ENCODE data around the gene LIN7B.

The LIN7B gene

DNA sequence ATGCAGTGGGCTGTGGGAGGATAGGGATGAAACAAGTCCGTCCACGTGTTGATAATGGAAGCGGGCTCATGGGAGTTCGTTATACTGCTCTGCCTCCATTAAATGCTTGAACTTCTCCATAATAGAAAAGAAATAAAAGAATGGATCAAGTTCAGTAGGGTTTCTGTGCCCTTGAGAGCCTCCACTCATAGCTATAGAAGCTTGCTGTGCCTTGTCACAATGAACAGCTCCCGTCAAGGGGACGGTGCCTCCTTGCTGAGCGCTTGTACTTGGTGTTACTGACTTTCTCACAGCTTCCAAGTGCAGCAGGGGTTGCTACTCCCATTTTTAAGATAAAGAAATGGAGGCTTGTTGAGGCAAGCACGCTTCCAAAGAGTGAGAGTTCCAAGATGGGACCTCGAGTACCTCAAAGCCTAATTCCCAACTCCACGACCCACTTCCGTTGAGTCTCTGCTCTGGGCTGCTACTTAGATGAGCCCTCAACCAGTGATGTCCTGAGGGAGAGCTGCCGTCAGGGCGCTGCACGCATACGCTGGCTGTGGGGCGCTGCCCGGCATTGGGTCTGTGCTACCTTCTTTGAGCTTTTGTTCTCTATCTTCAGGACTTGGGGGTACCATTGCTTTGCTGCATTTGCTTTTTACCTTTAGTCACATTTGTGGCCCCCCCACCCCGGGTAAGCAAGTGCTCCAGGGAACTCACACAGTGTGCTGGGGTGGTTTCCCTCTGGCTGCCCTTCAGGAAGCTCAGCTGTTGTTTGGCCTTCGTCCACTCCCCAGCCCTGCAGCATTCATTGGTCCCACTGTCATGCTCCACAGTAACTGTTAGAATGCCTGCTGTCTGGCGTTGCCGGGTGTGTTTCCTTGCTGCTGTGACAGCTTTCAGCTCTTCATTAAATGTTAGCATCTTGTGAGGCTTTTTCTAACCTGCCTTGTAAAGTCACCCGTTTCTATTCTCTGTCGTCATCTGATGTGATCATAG, 19.4 kb upstream of the LIN7B start:
- DNase-seq (ENCODE audit: low spot score): no peak

DNA sequence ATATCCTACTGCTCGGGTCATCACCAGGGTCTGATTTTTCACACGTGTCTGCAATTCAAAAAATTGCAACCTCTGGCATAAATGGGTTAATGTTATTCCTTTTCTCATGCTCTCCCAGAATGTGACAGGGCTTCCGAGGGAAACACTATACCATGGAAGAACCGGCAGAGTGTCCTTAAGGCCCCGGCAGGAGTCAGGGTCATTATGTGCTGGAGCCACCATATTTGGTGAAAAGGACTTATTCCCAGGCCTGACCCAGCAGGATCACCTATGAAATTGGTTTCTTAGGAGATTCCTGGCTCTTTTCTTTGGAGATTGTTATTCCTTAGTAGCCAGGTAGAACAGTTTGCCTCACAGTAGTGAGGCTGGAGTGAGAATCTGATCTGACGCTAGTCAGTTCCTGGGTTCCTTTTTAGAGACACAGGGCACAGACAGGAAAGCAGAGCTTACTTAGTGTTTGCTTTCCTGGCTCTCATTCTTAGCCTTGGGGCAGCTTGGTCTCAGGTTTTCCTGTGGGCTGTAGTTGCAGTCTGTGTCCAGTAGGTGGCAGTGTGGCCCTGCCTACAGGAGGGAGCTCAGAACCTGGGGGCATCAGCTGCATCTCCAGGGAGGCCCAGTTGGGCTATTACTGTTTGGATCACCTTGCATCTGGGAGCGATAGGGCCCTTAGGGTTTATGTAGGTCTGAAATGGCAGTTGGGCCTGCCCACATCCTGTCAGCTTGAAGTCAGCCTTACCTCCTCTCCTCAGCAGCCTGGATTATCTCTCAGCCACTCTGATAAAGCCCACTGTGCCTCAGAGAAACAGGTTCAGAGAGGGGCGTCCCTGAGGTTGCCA, 16.5 kb upstream of the LIN7B start:
- DNase-seq (ENCODE audit: low spot score): peak; percentile 80

DNA sequence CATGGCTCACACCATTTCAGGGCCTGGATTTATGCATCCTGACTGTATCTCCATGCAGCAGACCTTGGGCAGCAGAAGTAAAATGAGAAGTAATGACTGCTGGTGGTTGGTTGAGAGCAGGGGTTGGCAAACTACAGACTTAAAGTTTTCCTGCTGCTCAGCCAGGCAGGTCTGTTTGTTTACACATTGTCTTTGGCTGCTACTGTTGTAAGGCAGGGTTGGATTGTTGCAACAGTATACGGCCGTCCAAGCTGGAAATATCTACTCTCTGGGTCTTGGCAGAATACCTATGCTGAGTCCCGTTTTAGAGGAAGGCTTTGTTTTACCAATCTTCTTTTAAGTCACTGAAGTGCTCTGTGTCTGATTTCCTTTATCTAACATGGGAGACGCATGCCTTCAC, 15.4 kb upstream of the LIN7B start:
- DNase-seq (ENCODE audit: low spot score): no peak

DNA sequence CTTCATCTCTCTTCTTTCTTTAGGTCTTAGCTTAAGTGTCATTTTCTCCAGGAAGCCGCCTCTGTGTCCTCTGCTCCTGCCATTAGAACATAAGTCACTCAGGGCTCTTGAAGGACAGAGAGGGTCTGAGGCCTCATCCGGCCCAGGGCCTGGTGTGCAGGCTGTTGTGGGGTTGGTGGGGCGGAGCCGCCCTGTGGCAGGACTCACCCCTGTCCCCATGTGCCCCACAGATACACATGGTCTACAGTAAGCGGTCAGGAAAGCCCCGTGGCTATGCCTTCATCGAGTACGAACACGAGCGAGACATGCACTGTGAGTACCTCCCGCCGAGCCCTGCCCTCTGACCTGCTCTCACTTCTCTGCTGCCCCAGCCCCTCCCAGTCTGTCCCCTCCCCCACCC, 13.0 kb upstream of the LIN7B start:
- no peak for DNase-seq (ENCODE audit: low spot score)

DNA sequence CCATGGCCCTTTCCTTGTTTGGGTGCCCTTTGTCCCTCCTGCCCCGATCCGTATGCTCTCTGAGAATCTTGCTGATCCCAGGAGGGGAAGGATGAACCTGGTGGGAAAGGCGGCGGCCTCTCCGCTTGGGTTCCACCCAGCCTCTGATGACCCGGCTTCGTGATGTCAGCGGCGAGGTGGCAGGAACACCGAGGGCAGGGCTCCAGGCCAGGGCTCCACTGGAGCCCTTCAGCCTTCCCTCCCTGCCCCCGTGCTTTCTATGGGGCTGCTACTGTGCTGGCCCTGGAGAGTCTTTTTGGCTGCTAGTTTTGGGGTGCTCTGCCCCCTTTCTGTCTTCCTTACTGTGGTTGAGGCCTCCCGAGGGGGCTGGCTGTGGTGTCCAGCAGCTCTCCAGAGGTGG, 11.9 kb upstream of the LIN7B start:
- no peak for DNase-seq (ENCODE audit: low spot score)

DNA sequence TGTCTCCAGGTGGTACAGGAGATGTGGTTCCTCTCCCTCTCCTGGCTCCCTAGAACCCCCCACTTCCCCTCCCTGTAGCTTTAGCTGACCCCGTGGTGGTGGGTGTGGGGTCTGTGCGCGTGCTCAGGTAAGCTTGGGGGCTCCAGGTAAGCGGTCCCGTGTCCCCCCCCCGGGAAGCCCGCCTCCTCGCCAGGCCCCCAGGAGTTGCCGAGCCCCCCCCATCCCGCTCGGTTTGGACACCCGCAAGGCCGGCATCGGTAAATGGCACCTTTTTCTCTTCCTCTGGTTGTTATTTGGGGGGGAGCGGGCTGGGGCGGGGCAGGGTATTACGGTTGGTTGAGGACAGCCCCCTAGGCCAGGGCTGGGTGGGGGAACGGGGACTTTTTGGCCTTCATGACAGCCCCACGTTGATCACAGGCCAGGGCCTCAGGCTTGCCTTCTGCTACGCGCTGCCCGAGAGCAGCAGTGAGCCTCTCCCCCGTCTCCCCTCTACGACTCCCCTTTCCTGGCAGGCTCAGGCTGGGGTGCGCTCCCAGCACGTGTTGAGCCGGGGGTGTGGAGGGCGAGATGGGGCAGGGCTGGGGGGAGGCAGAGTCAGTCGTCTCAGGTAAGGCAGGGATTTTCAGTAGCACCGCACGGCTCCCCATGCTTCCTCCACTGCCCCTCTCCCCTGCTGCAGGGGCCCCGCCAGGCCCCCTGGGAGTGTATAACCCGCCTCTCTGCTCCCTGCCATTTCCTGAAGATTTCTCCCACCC, 10.7 kb upstream of the LIN7B start:
- DNase-seq (ENCODE audit: low spot score): no peak

DNA sequence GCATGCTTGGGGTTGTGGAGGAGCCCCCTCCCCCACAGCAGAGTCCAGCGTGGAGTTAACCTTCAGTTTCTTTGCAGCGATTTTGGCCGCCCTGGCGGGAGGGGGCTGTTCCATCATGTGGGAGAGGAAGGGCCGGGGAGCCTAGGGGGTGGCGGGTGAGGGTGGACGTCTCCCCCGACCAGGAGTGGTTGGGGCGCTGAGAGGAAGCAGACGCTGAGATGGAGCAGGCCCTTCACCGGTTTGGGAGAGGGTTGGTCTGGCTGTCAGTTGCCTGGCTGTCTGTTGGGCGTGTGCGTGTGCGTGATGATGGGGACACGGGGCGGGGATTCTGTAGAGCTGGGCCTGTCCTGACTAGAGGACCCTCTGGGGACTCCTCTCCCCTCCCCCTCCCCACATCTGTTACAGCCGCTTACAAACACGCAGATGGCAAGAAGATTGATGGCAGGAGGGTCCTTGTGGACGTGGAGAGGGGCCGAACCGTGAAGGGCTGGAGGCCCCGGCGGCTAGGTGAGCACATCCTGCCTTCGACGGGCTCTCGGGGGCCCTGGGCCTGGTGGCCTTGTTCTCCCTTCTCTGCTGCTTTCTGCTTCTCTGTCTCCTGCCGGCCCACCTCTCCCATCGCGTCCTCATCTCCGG, 9.8 kb upstream of the LIN7B start:
- DNase-seq (ENCODE audit: low spot score): no peak

DNA sequence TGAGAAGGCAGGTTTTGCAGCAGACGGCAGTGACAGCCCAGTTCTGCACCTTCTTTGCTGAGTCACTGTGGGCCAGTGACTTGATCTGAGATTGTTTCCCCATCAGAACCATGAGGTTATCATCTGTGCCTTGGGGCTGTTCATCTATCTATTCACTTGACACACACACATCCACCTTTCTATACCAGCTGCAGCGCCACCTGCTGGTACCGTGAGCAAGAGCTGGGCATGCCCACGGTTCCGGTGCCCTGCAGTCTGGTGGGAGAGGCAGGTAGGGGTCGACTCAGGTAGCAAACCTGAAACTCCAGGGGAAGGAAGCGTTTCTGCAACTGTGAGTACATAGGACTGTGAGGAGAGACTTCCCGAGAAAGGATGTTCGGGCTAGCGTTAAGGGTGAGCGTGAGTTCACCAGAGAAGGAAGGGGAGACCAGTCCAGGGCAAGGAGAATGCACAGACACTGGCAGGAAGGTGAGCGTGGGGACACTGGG, 7.5 kb upstream of the LIN7B start:
- peak; percentile 63 for DNase-seq (ENCODE audit: low spot score)

DNA sequence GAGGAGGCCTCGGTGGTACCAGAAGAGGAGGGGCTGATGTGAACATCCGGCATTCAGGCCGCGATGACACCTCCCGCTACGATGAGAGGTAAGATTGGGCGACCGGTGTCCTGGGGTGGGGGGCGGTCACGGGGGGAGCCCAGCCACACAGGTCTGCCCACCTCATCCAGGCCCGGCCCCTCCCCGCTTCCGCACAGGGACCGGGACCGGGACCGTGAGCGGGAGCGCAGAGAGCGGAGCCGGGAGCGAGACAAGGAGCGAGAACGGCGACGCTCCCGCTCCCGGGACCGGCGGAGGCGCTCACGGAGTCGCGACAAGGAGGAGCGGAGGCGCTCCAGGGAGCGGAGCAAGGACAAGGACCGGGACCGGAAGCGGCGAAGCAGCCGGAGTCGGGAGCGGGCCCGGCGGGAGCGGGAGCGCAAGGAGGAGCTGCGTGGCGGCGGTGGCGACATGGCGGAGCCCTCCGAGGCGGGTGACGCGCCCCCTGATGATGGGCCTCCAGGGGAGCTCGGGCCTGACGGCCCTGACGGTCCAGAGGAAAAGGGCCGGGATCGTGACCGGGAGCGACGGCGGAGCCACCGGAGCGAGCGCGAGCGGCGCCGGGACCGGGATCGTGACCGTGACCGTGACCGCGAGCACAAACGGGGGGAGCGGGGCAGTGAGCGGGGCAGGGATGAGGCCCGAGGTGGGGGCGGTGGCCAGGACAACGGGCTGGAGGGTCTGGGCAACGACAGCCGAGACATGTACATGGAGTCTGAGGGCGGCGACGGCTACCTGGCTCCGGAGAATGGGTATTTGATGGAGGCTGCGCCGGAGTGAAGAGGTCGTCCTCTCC, 6.3 kb upstream of the LIN7B start:
- no peak for DNase-seq (ENCODE audit: low spot score)

DNA sequence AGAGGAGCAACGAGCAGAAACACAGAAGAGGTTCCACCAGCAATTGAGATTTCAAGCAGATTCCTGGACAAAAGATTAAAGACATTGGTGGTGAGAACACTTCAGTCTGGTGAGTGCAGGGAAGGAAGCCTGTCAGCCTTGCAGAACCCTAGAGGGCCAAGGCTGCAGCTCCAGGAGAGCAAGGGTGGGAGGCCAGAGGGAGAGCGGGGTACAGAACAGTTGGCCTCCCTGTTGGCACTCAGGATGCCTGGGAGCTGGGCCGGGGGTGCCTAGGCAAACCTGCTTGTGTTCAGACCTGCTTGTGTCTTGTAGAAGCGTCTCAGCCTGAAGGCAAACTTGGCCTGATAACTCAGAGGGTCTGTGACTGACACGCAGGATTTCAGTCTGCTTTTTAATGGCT, 5.1 kb upstream of the LIN7B start:
- no peak for DNase-seq (ENCODE audit: low spot score)

DNA sequence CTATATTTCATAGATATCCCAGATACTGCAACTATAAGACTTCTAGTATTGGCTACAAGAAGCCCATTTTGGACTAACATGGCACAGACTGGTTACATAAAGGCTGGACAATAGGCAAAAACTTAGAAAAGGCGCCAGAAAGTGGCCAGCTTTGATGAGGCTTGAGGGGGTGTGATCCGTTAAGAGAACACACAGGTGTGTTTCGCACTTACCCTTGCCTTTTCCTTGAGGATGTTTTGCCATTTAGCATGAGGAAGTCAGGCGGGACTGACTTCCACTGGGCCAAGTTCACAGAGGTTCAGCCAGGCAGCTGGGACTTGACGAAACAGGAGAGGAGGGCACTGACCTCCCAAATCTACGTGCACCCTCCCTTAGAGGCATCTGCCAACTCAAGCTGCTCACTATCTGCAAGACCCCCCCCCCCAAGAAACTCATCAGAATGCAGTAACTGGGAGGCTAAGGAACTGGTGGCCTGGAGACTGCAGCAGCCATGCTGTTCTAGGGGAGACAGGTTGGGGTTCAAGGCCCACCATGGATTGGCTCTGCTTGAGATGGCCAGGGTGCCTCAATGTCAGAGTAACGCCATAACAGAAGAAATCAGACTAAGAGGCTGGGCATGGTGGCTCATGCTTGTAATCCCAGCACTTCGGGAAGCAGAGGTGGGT, 4.5 kb upstream of the LIN7B start:
- no peak for DNase-seq (ENCODE audit: low spot score)

DNA sequence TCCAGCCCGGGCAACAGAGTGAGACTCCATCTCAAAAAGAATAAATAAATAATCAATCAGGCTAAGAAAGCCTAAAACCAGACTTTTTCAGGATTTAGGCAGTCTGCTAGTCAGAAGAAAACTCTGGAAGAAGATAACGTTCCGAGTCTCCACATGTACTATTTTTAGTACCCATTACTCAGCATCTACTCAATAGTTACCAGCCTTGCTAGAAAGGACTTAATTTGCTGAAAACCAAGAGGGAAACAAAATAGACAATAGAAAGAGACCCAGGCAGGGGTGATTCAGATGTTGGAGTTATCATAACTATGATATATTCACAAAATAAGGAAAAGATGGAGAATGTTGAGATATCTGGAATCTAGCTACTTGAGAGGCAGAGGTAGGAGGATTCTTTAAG, 3.6 kb upstream of the LIN7B start:
- no peak for DNase-seq (ENCODE audit: low spot score)

DNA sequence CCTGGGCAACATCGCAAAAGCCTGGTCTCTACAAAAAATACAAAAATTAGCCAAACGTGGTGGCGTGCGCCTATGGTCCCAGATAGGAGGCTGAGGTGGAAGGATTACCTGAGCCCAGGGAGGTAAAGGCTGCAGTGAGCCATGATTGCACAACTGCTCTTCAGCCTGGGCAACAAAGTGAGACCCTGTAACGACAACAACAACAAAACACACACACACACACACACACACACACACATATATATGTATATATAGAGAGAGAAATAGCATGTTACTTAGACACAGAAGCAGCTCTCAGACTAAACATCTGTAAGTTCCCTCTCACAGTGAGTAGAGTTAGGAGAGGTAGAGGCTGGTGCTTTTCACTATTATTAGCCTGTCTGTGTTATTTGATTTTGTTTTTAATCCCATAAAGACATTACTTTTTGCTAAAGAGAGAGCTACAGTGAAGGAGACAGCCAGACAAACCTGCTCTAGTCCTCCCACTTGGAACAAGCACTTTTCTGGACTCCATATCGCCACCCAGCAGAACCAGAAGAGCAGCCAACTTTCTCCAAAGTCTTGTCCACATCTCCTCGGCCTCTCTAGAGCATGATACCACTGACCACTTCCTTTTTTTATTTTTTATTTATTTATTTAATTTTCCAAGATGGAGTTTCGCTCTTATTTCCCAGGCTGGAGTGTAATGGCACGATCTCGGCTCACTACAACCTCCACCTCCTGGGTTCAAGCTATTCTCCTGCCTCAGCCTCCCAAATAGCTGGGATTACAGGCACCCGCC, 2.8 kb upstream of the LIN7B start:
- no peak for DNase-seq (ENCODE audit: low spot score)

DNA sequence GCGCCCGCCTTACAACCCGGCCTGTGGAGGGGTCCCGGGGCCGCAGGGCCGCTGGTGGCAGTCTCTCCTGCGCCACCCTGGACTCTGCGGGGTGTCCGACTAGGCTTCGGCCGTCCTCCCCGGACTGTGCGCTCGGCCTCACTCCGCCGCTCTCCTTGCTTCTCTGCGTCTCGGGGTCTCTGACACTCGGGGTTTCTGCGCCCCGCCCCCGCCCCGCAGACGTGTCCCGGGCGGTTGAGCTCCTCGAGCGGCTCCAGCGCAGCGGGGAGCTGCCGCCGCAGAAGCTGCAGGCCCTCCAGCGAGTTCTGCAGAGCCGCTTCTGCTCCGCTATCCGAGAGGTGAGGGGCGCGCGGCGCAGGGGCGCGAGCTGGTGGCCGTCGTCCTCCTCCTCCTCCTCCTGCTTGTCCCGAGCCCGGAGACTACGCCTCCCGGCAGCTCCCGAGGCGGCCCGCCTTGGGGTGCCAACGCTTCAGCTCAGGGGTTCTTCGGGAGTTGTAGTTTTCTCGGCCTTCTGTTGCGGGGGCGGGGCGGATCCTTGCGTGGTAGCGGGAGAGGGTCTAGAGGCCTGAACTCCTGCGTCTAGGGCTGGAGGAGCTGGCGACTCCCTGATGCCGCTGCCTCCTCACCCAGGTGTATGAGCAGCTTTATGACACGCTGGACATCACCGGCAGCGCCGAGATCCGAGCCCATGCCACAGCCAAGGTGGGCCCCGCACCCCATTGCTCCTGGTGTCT, 627 bp downstream of the LIN7B start:
- DNase-seq (ENCODE audit: low spot score): peak; percentile 52

DNA sequence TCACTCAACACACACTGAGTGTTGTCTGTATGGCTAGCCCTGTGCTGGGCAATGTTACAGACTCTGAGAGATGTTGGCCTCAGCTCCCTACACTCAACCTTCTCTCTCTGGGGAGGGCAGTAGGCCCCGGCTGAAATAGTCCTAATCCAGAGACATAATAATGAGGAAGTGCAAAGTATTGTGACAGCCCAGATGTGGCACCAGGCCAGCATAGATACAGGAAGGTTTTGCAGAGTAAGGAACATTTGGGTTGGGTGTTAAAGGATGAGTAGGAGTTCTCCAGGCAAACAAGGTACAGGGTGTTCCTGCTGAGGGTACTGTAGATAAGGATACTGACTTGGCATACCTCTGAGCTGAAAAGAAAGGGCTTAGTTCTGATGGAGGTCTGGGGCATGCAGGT, 2.4 kb downstream of the LIN7B start:
- no peak for DNase-seq (ENCODE audit: low spot score)

DNA sequence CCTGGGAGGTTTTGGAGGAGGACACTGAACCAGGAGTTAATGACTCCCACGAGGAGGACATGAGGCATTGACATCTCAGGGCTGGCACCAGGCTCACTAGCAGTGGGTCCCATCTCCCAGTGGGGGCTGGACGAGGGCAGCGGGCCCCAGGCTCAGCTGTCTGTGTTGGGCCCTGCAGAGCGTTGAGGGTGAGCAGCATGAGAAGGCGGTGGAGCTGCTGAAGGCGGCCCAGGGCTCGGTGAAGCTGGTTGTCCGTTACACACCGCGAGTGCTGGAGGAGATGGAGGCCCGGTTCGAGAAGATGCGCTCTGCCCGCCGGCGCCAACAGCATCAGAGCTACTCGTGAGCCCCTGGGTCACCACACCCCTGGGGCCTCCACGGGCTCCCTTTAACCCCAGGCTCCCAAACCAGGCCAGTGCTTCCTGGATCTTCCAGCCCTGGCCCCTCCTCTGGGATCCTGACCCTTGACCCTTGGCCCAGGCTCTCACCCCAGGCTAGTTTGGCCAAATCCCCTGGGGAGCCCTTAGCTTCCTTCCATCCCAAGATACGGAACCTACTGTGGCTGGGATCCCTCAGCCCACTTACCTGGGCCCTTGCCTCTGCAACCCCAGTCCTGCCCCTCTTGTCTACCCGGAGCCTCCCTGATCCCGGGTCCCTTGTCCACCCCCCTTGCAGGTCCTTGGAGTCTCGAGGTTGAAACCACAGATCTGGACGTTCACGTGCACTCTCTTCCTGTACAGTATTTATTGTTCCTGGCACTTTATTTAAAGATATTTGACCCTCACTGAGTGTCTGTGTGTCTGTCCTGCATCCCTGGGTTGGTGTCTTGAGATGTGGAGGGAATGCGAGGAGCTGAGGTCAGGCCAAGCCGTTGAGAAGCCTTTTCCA, 3.8 kb downstream of the LIN7B start:
- DNase-seq (ENCODE audit: low spot score): no peak

DNA sequence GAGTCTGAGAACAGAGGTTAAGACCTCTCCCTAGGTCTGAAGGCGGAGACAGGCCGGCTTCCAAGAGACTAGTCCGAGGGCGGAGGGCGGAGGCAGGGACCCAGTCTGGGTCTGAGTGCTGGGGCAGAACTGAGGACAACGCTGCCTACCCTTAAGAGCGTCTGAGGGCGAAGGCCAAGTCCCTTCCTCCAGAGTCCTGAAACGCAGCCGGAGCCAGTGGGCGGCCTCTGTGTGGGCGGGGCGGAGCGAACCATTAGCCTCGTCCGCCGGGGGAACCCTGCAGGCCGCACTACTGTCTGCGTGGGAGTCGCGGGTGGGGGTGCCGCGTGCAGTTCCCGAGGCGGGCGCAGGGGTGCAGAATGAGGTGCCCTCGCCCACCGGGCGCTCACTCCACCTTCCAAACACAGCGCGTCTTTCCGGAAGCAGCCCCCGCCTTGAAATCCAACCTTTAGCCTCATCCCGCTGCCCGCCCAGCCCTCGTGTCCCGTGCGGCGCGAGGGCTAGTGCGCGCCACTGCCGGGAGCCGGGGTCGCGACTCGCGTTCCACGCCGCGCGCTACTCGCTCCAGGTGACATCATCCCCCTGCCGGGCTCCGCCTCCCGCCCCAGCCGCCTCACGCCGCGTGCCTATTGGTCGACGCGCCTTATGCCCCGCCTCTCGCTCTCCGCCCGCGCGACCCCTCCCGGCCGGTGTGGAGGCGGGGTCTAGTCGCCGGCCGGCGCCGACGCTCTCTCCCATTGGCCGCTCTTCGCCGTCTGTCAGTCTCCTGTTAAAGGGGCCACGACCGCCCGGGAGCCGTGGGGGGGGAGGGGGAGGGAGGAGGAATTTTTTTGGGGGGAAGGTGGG, 4.6 kb downstream of the LIN7B start, which contains the start of gene C19orf73:
TSS of gene C19orf73 (minus strand) at position 579 of the 846 bp plus-strand sequence. CDS start at position 458, 121 bp downstream.
- DNase-seq (ENCODE audit: low spot score): peak; percentile 95

Measured in activated CD4-positive, alpha-beta T cell treated with anti-CD3 and anti-CD28 coated beads, Interleukin-2, Interleukin-4, amounts not matched to agents 100 ng/mL and 50 ng/mL, durations not matched to agents 16 hours and 8 hours (primary cell).